ENCODE data around the gene ERCC8.

DNA sequence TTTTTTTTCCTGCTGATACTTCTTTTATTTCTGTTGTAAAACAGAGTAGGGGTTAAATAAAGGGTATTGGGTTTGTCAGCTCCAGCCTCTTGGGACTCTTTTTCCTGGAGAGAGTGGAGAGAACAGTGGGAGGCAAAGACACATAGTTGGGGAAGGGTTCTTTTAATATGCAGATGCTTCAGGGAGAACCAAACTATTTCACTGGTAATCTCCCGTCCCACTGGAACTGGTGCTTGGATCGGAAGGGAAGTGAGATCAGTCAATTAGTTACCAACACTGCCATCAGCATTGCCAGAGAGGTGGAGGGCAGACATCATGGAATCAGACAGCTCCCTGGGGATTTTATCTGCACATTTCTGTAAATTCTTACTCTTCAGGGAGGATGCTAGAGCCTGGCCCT, 53.2 kb downstream of the ERCC8 start:
- no peak for TF ChIP-seq RCOR1 (conservative IDR thresholded peaks at IDR 0.05; ENCODE audit: low read depth, low read length)
- TF ChIP-seq, protein P1, sequence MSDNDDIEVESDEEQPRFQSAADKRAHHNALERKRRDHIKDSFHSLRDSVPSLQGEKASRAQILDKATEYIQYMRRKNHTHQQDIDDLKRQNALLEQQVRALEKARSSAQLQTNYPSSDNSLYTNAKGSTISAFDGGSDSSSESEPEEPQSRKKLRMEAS (IDR thresholded peaks at IDR 0.05; ENCODE audit: low read depth, low read length): no peak
- no peak for TF ChIP-seq IRF4 (IDR thresholded peaks at IDR 0.05; ENCODE audit: low read depth, low read length)
- no peak for TF ChIP-seq NFYA (IDR thresholded peaks at IDR 0.05; ENCODE audit: borderline replicate concordance, low read depth, low read length)
- TF ChIP-seq, protein P2, sequence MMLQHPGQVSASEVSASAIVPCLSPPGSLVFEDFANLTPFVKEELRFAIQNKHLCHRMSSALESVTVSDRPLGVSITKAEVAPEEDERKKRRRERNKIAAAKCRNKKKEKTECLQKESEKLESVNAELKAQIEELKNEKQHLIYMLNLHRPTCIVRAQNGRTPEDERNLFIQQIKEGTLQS (IDR thresholded peaks at IDR 0.05; ENCODE audit: borderline replicate concordance, extremely low read depth, low read depth, low read length): no peak
- no peak for TF ChIP-seq SUZ12 (IDR thresholded peaks at IDR 0.05; ENCODE audit: unreplicated experiment)
- TF ChIP-seq HDAC6 (IDR thresholded peaks at IDR 0.05; ENCODE audit: unreplicated experiment): no peak
- no peak for TF ChIP-seq NRF1 (conservative IDR thresholded peaks at IDR 0.05; ENCODE audit: low read depth, low read length)
- TF ChIP-seq POLR2A (IDR thresholded peaks at IDR 0.05; ENCODE audit: low read depth, low read length): no peak
